Naive thymus-derived CD8-positive, alpha-beta T cell (primary cell): Measurements from ENCODE around the gene HLF. TPM values are rescaled to one million over a fixed set of nuclear protein-coding genes. Genes with fewer than 3 reads are reported as not detected.

ENCODE experiments used
- ATAC-seq, 2 donors: fragments of 150-1000 bp; cut with Tn5 transposase in 1 of 2; sonication (Bioruptor Pico), chemical (Tn5 transposase) in 1 of 2; 1 replicate in 1 of 2; 2 replicates in 1 of 2; pipeline ENCODE4 v1.10.0; 2021; ENCODE audit warnings: mild to moderate bottlenecking in 2 of 2, moderate library complexity in 2 of 2
- POLR2A ChIA-PET: fragments of 350-600 bp; sonication (Branson Sonifier 250); formaldehyde crosslinking; loops from one replicate; lab custom pipeline; 2021; ENCODE audit warnings: antibody characterized with exemption; lab: Charles Lee
- DNase-seq, 10 donors: peaks; one replicate each; pipeline versions ENCODE4 v3.0.0 to v3.0.0-alpha.2; 2020 to 2022
- H3K27ac Mint-ChIP-seq, 10 donors: one replicate each; pipeline ENCODE4 v1.8.0; 2020 to 2022; ENCODE audit warnings: mild to moderate bottlenecking in 10 of 10, mixed read lengths in 10 of 10, moderate library complexity in 4 of 10, inconsistent platforms in 1 of 10
- H3K27me3 Mint-ChIP-seq, 5 donors: one replicate each; pipeline ENCODE4 v1.8.0; 2021 to 2022; ENCODE audit warnings: mixed read lengths in 5 of 5
- H3K36me3 Mint-ChIP-seq, 3 donors: one replicate each; pipeline ENCODE4 v1.8.0; 2020 to 2022; ENCODE audit warnings: mixed read lengths in 3 of 3, mild to moderate bottlenecking in 2 of 3, inconsistent platforms in 1 of 3
- H3K4me1 Mint-ChIP-seq, 4 donors: one replicate each; pipeline ENCODE4 v1.8.0; 2021 to 2022; ENCODE audit warnings: mixed read lengths in 4 of 4
- H3K4me3 Mint-ChIP-seq, 10 donors: one replicate each; pipeline ENCODE4 v1.8.0; 2020 to 2022; ENCODE audit warnings: mild to moderate bottlenecking in 10 of 10, mixed read lengths in 10 of 10, moderate library complexity in 6 of 10, inconsistent platforms in 1 of 10
- H3K9me3 Mint-ChIP-seq, 9 donors: one replicate each; pipeline ENCODE4 v1.8.0; 2020 to 2022; ENCODE audit warnings: mixed read lengths in 9 of 9, mild to moderate bottlenecking in 3 of 9, inconsistent platforms in 1 of 9, moderate library complexity in 1 of 9
- polyA plus RNA-seq, 3 donors: library from polyadenylated mRNA; unstranded; fragments of 300-500 nt; fragmentation: Illumina TruSeq; gene quantifications; one replicate each; pipeline ENCODE4 v1.2.3, GENCODE V29; 2021
- total RNA-seq, 8 experiments: library from RNA in 2 of 8; stranded (reverse) in 2 of 8; gene quantifications; one replicate each; pipeline ENCODE4 v1.2.3 and lab custom pipeline; 2021 to 2026

Gene HLF
- total and polyA plus RNA-seq, 5 experiments from 2014 or later, result 0.03 to 0.49 (median 0.49) TPM; not detected in 2

DNA sequence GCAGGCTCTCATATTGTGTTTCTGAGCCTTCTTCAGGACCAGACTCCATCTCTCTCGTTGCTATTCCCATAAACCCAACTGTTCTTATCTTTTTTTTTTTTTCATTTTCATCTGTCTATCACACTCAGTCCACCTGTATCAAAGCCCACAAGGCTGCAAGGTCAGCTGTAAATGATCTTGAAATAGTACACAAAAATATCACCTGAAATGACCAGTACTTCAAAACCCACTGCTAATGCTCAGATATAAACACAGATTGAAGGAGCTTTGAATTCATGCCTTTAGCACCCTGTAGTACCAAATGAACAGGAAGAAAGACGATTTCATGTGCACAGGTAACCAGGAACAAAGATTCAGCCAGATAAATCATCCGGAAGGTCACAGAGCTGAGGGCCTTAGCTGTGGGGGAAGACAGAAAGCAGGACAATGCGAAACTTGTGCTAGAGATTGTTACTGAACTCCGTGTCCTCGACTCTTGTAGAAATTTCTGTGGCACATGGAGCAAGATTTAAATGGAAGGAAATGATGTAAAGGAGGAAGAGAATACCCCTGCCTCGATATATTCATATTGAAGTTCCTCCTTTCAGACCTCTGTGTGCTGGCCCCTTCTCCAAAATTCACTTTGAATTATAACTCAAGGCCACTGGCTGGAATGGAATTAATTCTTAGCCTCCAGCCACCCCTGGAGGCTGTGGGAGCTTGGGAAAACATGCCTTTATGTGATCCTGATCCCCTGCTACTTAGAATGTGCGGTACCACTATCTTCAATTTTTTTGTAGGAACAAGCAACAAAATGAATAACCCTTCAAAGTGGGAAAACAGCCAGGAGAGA is 4.1 kb downstream of the HLF start:
- Mint-ChIP-seq H3K4me1 (peaks cover 5 to 16% (median 15%) of the 10 kb centered on the region in 4 donors), H3K27ac (no peak overlapping the region), H3K9me3 (peaks cover 0 to 3% (median 0%) of the 10 kb centered on the region in 9 donors), H3K27me3 (peaks cover 17 to 65% (median 42%) of the 10 kb centered on the region in 5 donors), H3K4me3 (no peak overlapping the region), H3K36me3 (peaks cover 0 to 2% (median 0%) of the 10 kb centered on the region in 3 donors)
- ATAC-seq (no peak), DNase-seq (no peak)
- POLR2A ChIA-PET, result no interaction called here

GRCh38 chr17:55269894-55270293 is 5.1 kb downstream of the HLF start:
- Mint-ChIP-seq H3K36me3 (peaks cover 0 to 2% (median 0%) of the 10 kb centered on the region in 3 donors), H3K27ac (no peak overlapping the region), H3K9me3 (peaks cover 0 to 3% (median 0%) of the 10 kb centered on the region in 9 donors), H3K4me3 (no peak overlapping the region), H3K4me1 (peaks cover 3 to 8% (median 7%) of the 10 kb centered on the region in 4 donors), H3K27me3 (peaks cover 19 to 67% (median 39%) of the 10 kb centered on the region in 5 donors)
- DNase-seq, result no peak
- POLR2A ChIA-PET, result no interaction called here
- no peak for ATAC-seq

GRCh38 chr17:55271223-55271571 is 6.4 kb downstream of the HLF start:
- Mint-ChIP-seq H3K36me3 (peaks cover 0 to 2% (median 0%) of the 10 kb centered on the region in 3 donors), H3K4me1 (peaks cover 0 to 4% (median 3%) of the 10 kb centered on the region in 4 donors), H3K27ac (no peak overlapping the region), H3K9me3 (peaks cover 0 to 3% (median 0%) of the 10 kb centered on the region in 9 donors), H3K27me3 (peaks cover 19 to 65% (median 38%) of the 10 kb centered on the region in 5 donors), H3K4me3 (no peak overlapping the region)
- DNase-seq (no peak), ATAC-seq (no peak)
- POLR2A ChIA-PET, result no interaction called here

- Mint-ChIP-seq H3K27me3 (peaks cover 19 to 61% (median 32%) of the 10 kb centered on the region in 5 donors), H3K36me3 (peaks cover 0 to 2% (median 0%) of the 10 kb centered on the region in 3 donors), H3K4me1 (peaks cover 0 to 5% (median 0%) of the 10 kb centered on the region in 4 donors), H3K9me3 (peaks cover 0 to 3% (median 0%) of the 10 kb centered on the region in 9 donors), H3K27ac (peak overlapping the region in 1 of 10 donors; percentile 24), H3K4me3 (no peak overlapping the region)
- POLR2A ChIA-PET, result no interaction called here
- ATAC-seq (no peak), DNase-seq (no peak)
These were observed 7.4 kb downstream of the HLF start for GRCh38 chr17:55271958-55272710.

- Mint-ChIP-seq H3K4me1 (peaks cover 0 to 5% (median 0%) of the 10 kb centered on the region in 4 donors), H3K9me3 (peaks cover 0 to 3% (median 0%) of the 10 kb centered on the region in 9 donors), H3K27ac (peak overlapping the region in 1 of 10 donors; percentile 24), H3K36me3 (peaks cover 0 to 2% (median 0%) of the 10 kb centered on the region in 3 donors), H3K27me3 (peaks cover 19 to 53% (median 32%) of the 10 kb centered on the region in 5 donors), H3K4me3 (no peak overlapping the region)
- POLR2A ChIA-PET, result no interaction called here
- DNase-seq (no peak), ATAC-seq (no peak)
These were observed 8.2 kb downstream of the HLF start for GRCh38 chr17:55272711-55273578.

GRCh38 chr17:55273579-55274354 is 9.0 kb downstream of the HLF start:
- peaks cover 0 to 5% (median 0%) of the 10 kb centered on the region in 4 donors for H3K4me1 Mint-ChIP-seq
- ATAC-seq, result no peak
- peak overlapping the region in 1 of 10 donors; percentile 9 for H3K27ac Mint-ChIP-seq
- H3K9me3 Mint-ChIP-seq, result peaks cover 0 to 3% (median 0%) of the 10 kb centered on the region in 9 donors
- H3K36me3 Mint-ChIP-seq, result peaks cover 0 to 2% (median 0%) of the 10 kb centered on the region in 3 donors
- H3K4me3 Mint-ChIP-seq, result no peak overlapping the region
- DNase-seq, result no peak
- POLR2A ChIA-PET, result no interaction called here
- H3K27me3 Mint-ChIP-seq, result peaks cover 14 to 46% (median 32%) of the 10 kb centered on the region in 5 donors

DNA sequence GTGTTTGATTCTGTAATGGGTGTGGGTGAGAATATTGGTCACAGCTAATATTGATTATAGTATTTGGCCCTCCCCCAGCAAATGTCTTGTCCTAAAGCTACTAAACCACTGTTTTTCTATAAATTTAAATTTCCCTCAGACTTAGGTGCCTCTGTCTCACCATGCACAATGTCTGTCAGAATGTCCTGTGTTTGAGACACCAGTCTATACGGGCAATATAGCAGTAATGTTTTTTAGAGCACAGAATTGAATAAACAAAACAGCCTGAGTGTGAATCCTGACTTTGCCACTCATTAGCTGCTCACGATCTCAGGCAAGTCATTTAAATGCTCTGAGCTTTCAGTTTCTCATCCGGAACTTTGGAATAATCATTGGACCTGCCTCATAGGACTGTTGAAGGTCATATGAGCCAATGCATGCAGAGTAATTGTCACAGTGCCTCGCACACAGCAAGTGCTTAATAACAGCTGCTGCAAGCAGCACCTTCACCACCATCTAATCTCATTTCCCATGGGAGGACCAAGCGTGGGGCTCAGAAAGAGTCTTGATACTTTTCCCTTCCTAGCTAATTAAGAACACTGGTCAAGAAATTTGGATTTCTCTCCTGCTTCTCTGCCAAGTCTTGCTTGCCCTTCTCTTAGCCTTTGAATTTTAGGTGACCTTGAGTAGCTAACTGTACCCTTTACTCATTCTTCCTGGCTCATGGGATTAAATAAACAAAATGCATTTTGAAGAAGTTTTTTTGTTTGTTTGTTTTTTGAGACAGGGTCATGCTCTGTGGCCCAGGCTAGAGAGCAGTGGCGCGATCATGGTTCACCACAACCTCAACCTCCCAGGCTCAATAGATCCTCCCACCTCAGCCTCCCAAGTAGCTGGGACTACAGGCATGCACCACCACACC is 9.8 kb downstream of the HLF start:
- no peak for DNase-seq
- peaks cover 0 to 2% (median 0%) of the 10 kb centered on the region in 3 donors for H3K36me3 Mint-ChIP-seq
- H3K4me3 Mint-ChIP-seq, result no peak overlapping the region
- peaks cover 0 to 3% (median 0%) of the 10 kb centered on the region in 9 donors for H3K9me3 Mint-ChIP-seq
- H3K27ac Mint-ChIP-seq, result no peak overlapping the region
- H3K27me3 Mint-ChIP-seq, result peaks cover 13 to 37% (median 30%) of the 10 kb centered on the region in 5 donors
- peaks cover 0 to 5% (median 0%) of the 10 kb centered on the region in 4 donors for H3K4me1 Mint-ChIP-seq
- POLR2A ChIA-PET, result no interaction called here
- ATAC-seq, result no peak

DNA sequence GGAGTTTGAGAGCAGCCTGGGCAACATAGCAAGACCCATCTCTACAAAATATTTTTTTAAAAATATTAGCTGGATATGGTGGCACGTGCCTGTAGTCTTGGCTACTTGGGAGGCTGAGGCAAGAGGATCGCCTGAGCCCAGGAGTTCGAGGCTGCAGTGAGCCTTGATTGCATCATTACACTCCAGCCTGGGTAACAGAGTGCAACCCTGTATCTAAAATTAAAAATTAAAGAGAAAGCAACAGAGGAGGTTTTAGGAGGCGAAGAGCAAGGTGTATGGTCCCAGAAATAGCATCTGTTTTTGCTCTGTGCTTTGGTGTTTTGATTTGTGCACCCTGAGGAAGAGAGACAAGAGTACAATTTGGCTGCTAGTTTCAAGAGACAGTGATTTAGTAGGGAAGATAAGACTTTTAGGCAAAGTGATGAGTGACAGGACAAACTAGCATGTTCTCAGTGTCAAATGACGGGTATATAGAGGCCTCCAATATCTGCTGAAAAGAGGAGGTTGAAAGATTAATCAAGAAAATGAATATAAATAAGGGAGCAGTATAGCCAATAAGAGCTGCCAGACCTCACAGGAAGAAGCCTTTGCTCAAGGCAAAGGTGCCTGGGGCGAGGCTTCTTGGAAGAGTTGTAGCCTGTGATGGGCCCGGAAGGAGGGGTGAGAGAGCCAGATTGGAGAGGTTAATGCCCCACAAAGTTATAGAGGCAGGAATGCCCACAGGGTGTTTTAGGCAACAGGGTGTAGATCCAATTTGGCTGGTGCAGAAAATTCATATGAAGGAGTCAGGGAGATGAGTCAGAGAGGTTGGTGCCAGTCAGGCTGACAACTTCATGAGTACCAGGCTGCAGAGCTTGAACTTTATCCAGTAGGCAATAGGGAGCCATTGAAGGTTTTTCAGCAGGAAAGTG is 11.4 kb downstream of the HLF start:
- H3K36me3 Mint-ChIP-seq, result peaks cover 0 to 2% (median 0%) of the 10 kb centered on the region in 3 donors
- no peak for ATAC-seq
- POLR2A ChIA-PET, result interaction anchor here (1.0 kb wide), 1 partner anchor 11 kb away, joined by 4 read pairs; no protein-coding TSS in a partner anchor
- peaks cover 13 to 37% (median 23%) of the 10 kb centered on the region in 5 donors for H3K27me3 Mint-ChIP-seq
- H3K27ac Mint-ChIP-seq, result no peak overlapping the region
- no peak for DNase-seq
- H3K9me3 Mint-ChIP-seq, result no peaks in the 10 kb centered on the region
- H3K4me3 Mint-ChIP-seq, result no peak overlapping the region
- H3K4me1 Mint-ChIP-seq, result peaks cover 0 to 5% (median 0%) of the 10 kb centered on the region in 4 donors

- Mint-ChIP-seq H3K36me3 (peaks cover 0 to 2% (median 0%) of the 10 kb centered on the region in 3 donors), H3K4me1 (peaks cover 0 to 2% (median 0%) of the 10 kb centered on the region in 4 donors), H3K27me3 (peaks cover 4 to 19% (median 12%) of the 10 kb centered on the region in 5 donors), H3K4me3 (no peak overlapping the region), H3K9me3 (no peaks in the 10 kb centered on the region), H3K27ac (no peak overlapping the region)
- no peak for DNase-seq
- POLR2A ChIA-PET, result no interaction called here
- no peak for ATAC-seq
These were observed 13.6 kb downstream of the HLF start for GRCh38 chr17:55278173-55278961.
